Measurements from ENCODE around the gene DDX47.

DDX47 gene

GRCh38 chr12:12788131-12788530, 25.0 kb upstream of the DDX47 start:
- no peak for TF ChIP-seq CTCF (IDR thresholded peaks at IDR 0.05; ENCODE audit: low read depth, low read length)
- in situ Hi-C loops (cut with HindIII; ENCODE audit: low sequenced_read_pairs), result no loop called here
- H3K4me3 ChIP-seq (ENCODE audit: low read depth, low read length), result no peak overlapping the region
- no peak for DNase-seq (ENCODE audit: low read depth, low spot score)

- H3K4me3 ChIP-seq (ENCODE audit: low read depth, low read length), result no peak overlapping the region
- TF ChIP-seq CTCF (IDR thresholded peaks at IDR 0.05; ENCODE audit: low read depth, low read length), result peak; percentile 75
- DNase-seq (ENCODE audit: low read depth, low spot score), result peak; percentile 82
- in situ Hi-C loops (cut with HindIII; ENCODE audit: low sequenced_read_pairs), result no loop called here
Observed at GRCh38 chr12:12788675-12789368, 24.3 kb upstream of the DDX47 start.

- in situ Hi-C loops (cut with HindIII; ENCODE audit: low sequenced_read_pairs), result no loop called here
- TF ChIP-seq CTCF (IDR thresholded peaks at IDR 0.05; ENCODE audit: low read depth, low read length), result no peak
- no peak for DNase-seq (ENCODE audit: low read depth, low spot score)
- no peak overlapping the region for H3K4me3 ChIP-seq (ENCODE audit: low read depth, low read length)
Observed at GRCh38 chr12:12790956-12791355, 22.2 kb upstream of the DDX47 start.

GRCh38 chr12:12791756-12792369, 21.3 kb upstream of the DDX47 start:
- in situ Hi-C loops (cut with HindIII; ENCODE audit: low sequenced_read_pairs), result no loop called here
- TF ChIP-seq CTCF (IDR thresholded peaks at IDR 0.05; ENCODE audit: low read depth, low read length), result no peak
- no peak overlapping the region for H3K4me3 ChIP-seq (ENCODE audit: low read depth, low read length)
- peak; percentile 62 for DNase-seq (ENCODE audit: low read depth, low spot score)

GRCh38 chr12:12792421-12792820, 20.7 kb upstream of the DDX47 start:
- no peak for TF ChIP-seq CTCF (IDR thresholded peaks at IDR 0.05; ENCODE audit: low read depth, low read length)
- no peak overlapping the region for H3K4me3 ChIP-seq (ENCODE audit: low read depth, low read length)
- no peak for DNase-seq (ENCODE audit: low read depth, low spot score)
- in situ Hi-C loops (cut with HindIII; ENCODE audit: low sequenced_read_pairs), result no loop called here

GRCh38 chr12:12794686-12795085, 18.5 kb upstream of the DDX47 start:
- no peak for DNase-seq (ENCODE audit: low read depth, low spot score)
- in situ Hi-C loops (cut with HindIII; ENCODE audit: low sequenced_read_pairs), result no loop called here
- TF ChIP-seq CTCF (IDR thresholded peaks at IDR 0.05; ENCODE audit: low read depth, low read length), result no peak
- H3K4me3 ChIP-seq (ENCODE audit: low read depth, low read length), result no peak overlapping the region

All from astrocyte of the spinal cord (primary cell).